ENCODE data around the gene OR4F15. TPM values are rescaled to one million over a fixed set of nuclear protein-coding genes. Genes with fewer than 3 reads are reported as not detected.

Gene OR4F15
- total RNA-seq, 2 donors from 2014 or later, result not detected

GRCh38 chr15:101844916-101845315 is 32.9 kb downstream of the OR4F15 start:
- Histone ChIP-seq H3K4me3 (no peak overlapping the region), H3K27ac (no peak overlapping the region), H3K27me3 (replicated peaks; ENCODE audit: insufficient read depth) (no peaks in the 10 kb centered on the region), H3K36me3 (no peaks in the 10 kb centered on the region), H3K4me1 (replicated peaks) (no peaks in the 10 kb centered on the region), H3K9me3 (no peaks in the 10 kb centered on the region)
- WGBS, result 73% methylated on average over 6 of the region's 6 CpGs
- TF ChIP-seq POLR2AphosphoS5 (IDR thresholded peaks at IDR 0.05) (no peak), CTCF (IDR thresholded peaks at IDR 0.05) (no peak), POLR2A (IDR thresholded peaks at IDR 0.05) (no peak)
- intact Hi-C loops (cut with DNase I), result no loop called here
- DNase-seq (ENCODE audit: low spot score), result no peak

- Histone ChIP-seq H3K4me1 (replicated peaks) (no peaks in the 10 kb centered on the region), H3K27me3 (replicated peaks; ENCODE audit: insufficient read depth) (no peaks in the 10 kb centered on the region), H3K9me3 (no peaks in the 10 kb centered on the region), H3K36me3 (no peaks in the 10 kb centered on the region), H3K27ac (no peak overlapping the region), H3K4me3 (no peak overlapping the region)
- intact Hi-C loops (cut with DNase I), result no loop called here
- no peak for DNase-seq (ENCODE audit: low spot score)
- TF ChIP-seq POLR2AphosphoS5 (IDR thresholded peaks at IDR 0.05), result no peak
- no peak for TF ChIP-seq CTCF (IDR thresholded peaks at IDR 0.05)
- TF ChIP-seq POLR2A (IDR thresholded peaks at IDR 0.05), result no peak
- 32% methylated on average over 1 of the region's 1 CpG for WGBS
These were observed 40.4 kb downstream of the OR4F15 start for GRCh38 chr15:101852356-101852755.

Small RNA genes lying within 50 kb of the gene (small RNA-seq; reads per million reads assigned to genes)
- 0 reads per million in 2 donors for gene RN7SL209P

Other genes with a start within 250 kb of the OR4F15 start
- gene TM2D3, start 159.8 kb upstream of the OR4F15 start, total RNA-seq, result 10 to 100 TPM; 48.6 to 67.0 TPM
- 10 to 100 TPM; 16.8 to 22.5 TPM for gene TARS3, start 87.7 kb upstream of the OR4F15 start, total RNA-seq
- gene OR4F6, start 8.7 kb upstream of the OR4F15 start, total RNA-seq, result not detected

All from prostate gland (tissue), 2 donors.